GM19240 (cell line): ENCODE measurements around the gene PDK3.

Source experiments
- DNase-seq: peaks from one replicate; pipeline ENCODE4 v3.0.0; 2011; ENCODE audit warnings: low spot score; ENCODE audit not compliant: insufficient read length

PDK3 gene

DNA sequence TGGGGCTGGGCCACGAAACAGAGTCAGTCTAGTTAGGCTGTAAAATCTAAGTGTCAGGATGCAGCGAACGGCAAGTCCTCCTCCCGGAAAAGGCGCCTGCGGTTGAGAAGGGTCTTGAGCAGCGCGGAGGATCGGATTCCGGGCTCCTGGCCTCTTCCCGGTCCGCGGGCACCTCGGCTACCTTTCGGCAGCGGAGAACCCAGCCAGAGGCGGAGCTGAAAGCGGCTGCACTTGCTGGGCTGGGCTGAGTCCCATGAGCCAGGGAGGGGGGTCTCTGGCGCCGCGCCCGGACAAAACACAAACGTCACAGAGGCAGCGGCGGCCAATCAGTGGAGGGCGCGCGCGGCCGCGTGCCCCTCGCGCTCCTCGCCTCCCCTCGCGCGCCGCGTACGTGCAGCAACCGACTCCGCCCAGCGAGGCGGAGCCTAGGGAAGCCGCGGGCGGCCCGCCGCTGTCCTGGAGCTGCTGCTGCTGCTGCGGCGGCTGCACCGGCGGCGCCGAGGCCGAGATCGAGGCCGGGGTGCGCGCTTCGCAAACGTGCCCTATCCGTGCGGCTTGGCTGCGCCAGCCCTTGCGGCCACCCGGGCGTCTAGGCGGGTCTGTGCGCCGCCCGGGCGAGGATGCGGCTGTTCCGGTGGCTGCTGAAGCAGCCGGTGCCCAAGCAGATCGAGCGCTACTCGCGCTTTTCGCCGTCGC, at the start of gene PDK3:
TSS of gene PDK3 (plus strand) at position 451 of the 696 bp plus-strand sequence. CDS start at position 621, 170 bp downstream.
- peak; percentile 29 for DNase-seq

DNA sequence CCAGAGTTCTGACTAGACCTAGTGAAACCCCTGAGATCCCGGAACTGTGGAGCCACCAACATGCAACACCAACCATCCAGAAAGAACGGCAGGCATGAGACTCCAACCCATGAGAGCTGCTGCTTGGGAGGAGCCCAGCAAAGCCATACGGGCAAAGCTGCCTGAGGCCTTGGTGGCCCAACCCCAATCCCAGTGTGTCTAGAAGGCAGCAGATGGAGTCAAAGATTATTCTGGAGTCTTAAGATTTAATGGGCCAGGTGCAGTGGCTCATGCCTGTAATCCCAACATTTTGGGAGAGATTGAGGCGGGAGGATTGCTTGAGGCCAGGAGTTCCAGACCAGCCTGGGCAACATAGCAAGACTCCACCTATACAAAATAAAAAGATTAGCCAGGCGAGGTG, 49.2 kb upstream of the PDK3 start:
- no peak for DNase-seq

DNA sequence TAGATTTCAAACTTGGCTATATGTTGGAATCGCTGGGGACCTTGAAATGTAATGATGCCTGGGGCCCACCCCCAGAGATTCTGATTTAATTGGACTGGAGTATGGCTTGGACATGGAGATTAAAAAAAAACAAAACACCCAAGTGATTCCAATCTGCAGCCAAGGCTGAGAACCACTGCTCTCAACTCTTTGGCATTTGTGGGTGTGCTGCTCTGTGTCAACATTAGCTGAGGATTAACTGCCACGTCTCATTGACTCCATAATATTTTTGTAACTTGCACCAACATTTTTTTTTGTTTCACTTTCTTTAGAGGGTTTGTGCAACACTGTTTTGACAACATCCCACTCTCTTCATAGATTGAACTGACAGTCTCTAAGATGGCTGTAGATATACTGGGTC, 41.1 kb upstream of the PDK3 start:
- no peak for DNase-seq

DNA sequence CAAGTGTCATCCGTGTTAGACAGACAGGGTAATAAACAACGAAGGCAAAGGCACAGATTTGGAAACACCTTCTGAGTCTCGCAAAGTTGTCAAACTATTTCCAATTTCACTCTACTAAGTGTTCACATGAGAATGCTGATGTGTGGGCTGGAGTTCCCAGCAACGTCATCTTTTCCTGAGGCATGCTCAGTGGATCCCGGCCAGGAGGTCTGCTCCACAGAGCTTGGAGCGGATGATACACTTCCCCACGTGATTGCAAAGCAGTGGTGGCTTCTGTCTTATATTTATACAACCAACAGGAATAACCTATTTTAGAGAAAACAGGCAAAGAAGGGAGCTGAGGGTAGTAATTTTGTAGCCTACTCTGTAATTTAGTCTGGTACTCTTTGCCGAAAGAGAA, 40.1 kb upstream of the PDK3 start:
- DNase-seq, result no peak

DNA sequence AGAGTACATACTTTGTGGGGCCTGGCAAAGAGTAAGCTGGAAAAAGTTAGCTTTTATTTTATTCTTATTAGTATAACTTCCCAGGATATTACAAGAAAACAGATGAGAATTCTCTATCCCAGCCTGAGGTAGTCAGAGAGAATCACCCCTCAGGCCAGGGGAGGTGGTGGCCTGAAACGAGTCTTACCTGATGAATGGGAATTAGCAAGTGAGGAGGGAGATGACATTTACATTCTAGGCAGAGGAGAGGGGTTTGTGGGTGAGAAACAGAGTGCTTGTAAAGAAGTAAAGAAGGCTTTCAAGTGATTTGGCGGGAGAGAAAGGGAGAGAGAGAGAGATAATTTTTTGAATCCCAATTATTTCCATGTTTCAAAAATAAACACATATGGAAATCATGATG, 39.3 kb upstream of the PDK3 start:
- no peak for DNase-seq

DNA sequence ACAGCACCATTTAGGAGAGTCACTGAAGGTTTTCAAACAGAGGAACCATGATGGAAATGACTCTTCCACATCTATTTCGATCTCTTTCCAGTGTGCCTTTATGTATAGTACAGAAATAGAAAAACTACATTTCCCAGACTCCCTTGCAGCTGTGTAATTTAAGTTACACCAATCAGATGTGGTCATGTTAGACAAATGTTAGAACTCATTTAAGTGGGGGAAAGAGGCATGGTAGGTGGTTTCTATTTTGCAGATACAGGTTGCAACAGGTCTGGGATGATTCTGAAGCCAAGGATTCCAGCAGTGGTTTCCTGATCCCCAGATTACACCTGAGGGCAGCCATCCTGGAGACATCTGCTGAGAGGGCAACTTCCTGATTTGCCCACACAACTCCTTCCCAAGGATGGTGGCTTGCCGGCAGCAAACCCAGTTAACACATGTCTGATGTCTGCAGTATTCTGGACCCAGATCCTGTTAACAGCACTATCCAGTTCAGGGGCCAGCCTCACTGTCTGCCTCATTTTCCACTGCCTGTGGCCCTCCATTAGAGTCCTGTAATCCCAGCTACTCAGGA, 38.7 kb upstream of the PDK3 start:
- DNase-seq, result no peak

DNA sequence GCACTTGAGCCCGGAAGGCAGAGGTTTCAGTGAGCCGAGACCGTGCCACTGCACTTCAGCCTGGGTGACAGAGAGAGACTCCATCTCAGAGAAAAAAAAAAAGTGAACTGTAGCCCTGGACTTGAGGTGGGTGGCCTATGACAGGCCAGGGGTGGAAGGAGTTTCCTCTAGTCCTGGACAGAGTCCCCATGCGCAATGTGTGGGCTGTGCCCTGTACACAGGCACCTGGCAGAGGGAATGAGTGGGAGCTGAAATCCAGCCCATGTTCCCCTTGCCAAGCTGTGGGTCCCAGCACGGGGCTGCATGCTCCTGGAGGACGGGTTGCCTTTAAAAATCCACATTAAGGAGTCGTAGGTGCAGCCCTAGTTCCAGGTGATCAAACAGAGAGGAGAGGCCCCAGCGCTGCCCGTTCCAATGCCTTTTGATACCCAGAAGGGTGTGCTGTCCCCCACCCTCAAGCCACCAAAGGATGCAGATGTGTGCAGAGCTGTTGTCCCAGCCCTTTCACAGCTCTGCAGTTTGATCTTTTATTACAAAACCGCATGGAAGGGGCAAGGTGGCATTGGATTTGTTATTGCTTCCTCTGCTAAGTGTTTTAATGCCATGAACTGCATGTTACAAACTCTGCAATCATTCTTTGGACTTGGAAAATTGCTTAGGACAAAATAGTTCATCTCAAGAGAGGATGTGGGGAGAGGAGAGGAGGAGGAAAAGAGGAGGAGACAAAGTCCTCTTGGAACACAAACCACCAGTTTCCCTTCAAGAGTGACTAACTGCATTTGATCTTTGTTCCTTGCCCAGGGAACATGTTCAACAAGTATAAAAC, 38.0 kb upstream of the PDK3 start:
- no peak for DNase-seq

DNA sequence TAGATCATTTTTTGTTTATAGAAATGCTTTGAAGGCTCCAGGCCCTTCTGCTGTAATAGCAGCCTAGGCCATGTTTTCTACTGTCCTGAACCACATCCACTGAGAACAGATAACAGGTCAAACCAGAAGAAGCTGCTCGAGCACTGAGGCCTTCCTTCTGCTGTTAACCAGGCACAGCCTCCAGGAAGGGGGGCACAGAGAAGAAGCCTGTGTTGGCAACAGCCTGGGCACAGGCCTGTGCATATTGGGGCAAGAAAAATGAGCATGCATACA, 37.4 kb upstream of the PDK3 start:
- DNase-seq, result no peak

DNA sequence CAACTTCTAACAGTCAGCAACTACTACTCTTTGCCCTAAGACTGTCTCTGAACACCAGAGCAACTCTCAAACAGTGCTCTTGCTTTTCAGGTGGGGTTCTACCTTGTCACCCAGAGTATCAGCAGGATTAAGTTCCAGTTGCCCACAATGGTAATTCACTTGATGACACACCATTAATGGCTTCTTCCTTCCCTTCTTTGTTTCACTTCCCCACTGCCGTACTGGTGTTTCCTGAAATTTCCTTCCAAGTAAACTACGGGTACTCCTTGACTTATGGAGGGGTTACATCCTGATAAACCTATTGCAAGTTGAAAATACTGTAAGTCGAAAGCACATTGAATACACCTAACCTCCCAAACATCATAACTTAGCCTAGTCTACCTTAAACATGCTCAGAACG, 36.6 kb upstream of the PDK3 start:
- no peak for DNase-seq

DNA sequence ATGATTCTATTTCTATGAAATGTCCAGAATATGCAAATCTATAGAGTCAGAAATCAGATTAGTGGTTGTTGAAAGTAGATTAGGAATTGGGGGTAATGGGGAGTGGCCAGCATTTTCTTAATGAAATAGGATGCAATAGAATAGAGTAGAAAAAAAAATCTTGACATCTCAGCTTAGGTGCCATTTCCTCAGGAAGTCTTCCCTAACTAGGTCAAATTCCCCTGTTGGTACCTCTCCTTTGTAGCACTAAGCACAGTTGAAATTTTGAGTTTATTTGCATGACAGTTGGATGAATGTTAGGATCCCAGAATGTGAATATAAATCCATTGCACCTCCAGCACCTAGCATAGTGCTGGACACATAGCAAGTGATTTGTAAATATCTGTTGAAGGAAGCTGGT, 30.0 kb upstream of the PDK3 start:
- no peak for DNase-seq

DNA sequence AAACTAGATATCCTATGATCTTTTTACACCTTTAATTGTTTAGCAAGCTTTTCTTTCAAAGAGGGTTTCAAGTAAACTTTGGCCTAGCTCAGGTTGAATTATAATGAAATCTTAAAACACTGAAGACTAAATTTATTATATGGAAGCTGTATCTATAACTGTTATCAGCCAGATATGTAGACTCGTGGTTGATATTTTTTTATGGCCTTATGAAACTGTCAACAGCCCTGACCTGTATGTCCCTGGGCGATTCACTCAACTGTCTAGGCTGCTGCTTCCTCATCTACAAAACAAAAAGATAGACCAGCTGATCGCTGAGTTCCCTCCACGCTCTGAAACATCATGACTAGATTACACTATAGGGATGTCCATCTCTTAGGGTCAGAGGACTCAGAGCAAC, 21.2 kb upstream of the PDK3 start:
- no peak for DNase-seq

DNA sequence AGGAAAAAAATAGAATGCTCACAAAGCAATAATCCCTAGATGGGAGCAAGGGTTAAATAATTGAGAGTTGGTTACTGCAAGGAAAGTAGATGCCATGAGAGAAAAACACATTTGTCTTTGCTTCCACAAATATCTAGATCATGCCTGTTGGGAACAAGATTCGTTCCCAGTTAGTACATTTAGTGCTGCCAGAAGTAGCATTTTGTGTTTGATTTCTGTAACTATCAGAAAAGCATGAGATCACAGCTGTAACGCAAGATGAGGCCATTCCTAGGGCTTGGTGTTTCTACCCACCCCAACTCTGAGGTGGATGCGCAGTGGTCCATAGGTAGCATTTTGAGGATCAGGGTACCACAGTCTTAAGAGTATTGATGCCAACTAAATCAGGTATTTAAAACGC, 20.4 kb upstream of the PDK3 start:
- DNase-seq, result no peak

DNA sequence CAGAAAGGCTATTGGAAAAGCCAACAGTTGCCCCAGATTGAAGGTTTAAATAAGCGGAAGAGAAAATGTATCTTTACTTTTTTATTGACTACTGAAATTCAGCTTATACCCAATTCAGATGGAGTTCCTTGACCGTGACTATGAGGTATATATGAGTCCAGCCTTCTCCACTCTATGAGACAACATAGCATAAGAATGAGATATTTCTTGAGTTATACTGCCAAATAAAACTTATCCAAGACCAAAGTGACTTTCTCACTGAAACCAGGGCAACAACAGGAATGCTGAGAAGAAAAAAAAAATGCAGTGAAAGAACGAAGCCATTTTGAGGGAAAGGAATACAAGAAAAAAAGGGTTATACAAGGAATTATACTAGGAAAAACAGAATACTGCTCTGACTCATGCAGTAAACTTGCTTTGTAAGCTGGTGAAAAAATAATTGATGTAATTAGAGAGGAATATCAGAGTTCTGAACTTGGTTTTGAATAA, 16.3 kb upstream of the PDK3 start:
- DNase-seq, result no peak

DNA sequence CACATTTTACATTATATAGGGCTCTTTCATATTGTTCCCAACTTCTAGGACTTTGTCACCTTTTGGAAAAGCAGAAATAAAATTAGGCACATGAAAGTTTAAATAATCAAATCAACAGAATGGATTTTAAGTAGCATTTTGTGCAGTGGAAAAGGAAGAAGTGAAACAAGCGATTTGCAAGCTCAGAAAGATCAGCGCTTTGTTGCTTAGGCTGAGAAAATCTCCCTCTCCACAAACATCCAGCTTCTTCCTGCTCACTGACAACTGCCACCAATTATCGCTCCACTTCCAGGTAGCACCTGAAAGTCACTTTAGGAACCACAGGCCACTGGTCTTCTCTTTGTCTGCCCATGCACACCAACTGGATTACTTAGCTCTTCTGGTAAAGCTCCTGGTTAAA, 2.0 kb upstream of the PDK3 start:
- no peak for DNase-seq

DNA sequence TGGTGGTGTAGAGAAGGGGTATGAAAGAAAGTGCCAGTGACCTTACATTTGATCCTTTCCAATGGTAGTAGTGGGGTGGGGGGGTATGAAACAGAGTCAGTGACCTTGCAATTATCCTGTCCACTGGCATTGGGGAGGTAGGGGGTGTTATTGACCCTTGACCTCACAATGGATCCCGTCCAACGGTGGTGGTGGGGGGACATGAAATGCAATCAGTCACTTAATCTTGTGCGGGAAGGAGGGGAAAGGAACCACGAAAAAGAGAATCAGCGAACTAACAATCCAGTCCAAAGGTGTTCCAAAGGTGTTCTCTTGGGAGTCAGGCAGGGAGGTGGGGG, 619 bp upstream of the PDK3 start:
- DNase-seq, result no peak

DNA sequence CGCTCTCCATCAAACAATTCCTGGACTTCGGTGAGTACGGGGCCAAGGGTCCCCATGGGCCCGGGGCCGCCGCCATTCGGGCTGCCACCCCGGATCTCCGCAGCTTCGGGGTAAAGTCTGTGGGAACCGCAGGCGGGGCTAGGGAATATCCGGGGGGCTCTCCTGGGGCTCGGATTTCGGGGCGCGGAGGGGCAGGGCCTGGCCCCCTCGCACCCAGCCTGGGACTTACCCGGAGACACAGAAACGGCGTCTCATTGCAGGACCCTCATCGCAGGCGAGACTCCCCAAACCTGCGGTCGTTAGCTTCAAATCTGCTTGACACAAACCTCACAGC, 413 bp downstream of the PDK3 start:
- DNase-seq, result no peak

DNA sequence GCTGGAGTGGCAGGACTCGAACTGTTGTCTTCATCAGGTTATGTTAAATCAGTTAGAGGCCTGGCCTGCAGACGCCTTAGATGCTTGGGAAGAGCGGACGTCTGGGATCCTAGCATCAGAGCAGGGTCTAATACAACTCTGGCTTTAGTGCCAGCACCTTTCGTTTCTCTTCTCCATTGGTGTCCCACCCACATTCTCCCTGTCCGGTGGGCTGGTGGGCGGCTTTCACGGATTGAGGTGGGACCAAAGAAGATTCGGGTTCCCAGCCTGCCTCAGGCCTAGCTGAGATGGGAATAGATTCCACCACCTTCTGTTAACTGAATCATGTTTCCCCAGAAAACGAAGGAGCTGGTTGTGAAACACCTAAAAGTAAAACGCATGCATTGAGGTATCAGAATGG, 939 bp downstream of the PDK3 start:
- no peak for DNase-seq

DNA sequence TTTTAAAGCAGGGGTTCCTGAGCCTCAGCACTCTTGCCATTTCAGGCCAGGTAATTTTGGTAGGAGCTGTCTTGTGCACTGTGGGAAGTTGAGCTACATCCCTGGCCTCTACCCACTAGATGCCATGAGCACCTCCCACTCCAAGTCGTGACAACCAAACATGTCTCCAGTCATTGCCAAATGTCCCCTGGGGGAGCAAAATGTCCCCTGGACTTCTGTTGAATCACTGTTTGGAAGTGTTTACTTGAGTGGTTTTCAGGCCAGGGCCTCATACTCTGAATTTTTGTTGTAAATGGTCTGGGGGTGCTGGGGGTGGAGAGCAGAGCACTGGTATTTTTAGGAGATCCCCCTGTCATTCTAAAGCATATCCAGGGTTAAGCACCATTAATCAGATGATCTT, 3.2 kb downstream of the PDK3 start:
- DNase-seq, result no peak

DNA sequence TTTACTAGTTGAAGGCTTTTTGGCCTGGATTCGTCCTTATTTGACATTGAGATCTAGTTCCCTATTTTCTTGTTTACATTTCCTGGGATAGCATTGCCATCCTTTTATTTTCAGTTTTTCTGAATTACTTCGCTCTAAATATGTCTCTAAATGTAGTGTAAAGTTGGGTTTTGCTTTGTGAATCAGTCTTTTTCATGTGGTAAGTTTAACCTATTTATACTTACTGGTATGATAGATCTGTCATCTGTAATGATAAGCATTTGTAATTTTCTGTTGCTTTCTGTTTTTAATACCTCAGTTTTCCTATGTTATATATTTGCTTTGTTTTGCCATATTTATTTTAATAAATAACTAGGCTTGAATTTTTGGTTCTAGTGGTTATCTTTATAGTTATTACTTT, 6.7 kb downstream of the PDK3 start:
- DNase-seq, result no peak

DNA sequence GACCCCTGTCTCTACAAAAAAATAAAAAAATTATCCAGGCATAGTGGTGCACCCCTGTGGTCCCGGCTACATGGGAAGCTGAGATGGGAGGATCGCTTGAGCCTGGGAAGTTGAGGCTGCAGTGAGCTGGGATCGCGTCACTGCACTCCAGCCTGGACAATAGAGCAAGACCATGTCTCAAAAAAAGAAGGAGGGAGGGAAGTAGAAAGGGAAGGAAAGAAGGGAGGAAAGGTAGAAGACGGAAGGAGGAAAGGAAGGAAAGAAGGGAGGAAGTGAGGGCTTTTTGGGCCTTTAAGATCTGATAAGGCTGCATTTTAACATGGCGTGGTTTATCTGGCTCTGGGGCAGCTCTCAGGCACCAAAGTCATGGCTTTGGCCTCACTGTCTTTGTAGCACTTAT, 10.4 kb downstream of the PDK3 start:
- DNase-seq, result no peak

DNA sequence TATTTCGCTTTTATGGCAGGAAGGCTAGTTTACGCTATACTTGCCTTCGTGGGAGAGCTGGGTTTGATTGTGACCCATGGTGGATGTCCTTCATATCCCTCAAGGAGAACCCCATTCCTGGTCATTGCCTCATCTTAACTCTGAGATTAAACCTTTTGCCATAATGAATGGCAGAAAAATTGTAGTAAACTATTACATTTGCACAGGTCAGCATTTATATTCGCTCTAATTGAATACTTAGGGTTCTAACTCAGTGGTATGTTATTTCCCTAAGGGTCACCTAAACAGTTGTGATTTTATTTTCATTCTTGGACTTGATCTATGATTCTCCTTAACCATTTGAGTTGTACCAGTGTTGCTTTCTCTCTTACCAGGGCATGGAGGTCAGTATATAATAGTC, 13.4 kb downstream of the PDK3 start:
- no peak for DNase-seq

DNA sequence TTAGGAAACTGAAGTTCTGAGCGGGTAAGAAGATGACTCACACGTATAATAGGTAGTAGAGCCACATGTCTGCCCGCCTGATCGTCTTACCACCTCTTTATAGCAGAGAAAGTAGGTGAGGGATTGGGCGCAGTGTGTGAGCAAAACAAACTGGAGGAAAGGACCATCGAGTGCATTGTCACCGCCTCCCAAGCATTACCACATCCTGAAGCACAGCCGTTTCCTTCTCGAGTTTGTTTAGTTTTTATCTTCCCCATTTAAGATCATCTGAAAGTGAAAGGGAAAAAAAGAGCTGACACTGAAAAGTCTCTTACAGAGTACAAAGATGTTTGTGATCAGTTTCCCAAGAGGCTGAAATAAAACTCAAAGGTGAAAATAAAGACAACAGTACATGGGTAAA, 14.8 kb downstream of the PDK3 start:
- no peak for DNase-seq

DNA sequence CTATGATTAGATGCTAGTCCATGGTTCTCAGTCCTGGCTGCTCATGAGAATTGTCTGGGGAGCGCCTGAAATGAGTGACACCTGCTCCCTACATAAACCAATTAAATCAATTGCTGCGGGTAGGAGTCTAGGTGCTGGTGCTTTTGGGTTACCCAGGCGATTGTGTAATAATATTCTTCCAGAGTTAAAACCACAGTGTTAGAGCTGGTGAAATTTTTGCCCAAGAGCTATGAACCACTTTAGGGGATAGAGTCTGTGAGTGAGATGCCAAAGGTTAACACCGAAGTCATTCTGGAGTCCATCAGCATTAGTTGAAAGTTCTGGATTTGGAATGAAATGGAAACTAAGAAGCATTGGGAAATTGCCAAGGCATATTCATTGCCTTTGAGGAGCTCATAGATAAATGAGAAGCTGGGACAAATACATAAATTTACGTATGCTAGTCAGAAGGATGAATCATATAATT, 15.3 kb downstream of the PDK3 start:
- DNase-seq, result no peak
